ENCODE results near the gene CRYBG2.

- TF ChIP-seq EZH2 (IDR thresholded peaks at IDR 0.05; ENCODE audit: low read length) (no peak), CTCF (optimal IDR thresholded peaks at IDR 0.05 in 1 of 3, IDR thresholded peaks at IDR 0.05 in 1 of 3, conservative IDR thresholded peaks at IDR 0.05 in 1 of 3; ENCODE audit: extremely low read depth in 1 of 3, insufficient read depth in 2 of 3, low read length in 3 of 3) (no peak)
These were observed 6.3 kb upstream of the CRYBG2 start for GRCh38 chr1:26359981-26360806.
